Measurements from ENCODE around the gene HNRNPUL1.

Gene HNRNPUL1

GRCh38 chr19:41249707-41250423, 14.3 kb upstream of the HNRNPUL1 start:
- TF ChIP-seq REST (IDR thresholded peaks at IDR 0.05; ENCODE audit: insufficient read depth in 1 of 2, low read depth in 2 of 2, low read length in 2 of 2) (no peak), POLR2AphosphoS5 (IDR thresholded peaks at IDR 0.05; ENCODE audit: low read depth, low read length) (no peak), SIN3A (IDR thresholded peaks at IDR 0.05; ENCODE audit: borderline replicate concordance, insufficient read depth, low read length) (no peak), FOXP2 (optimal IDR thresholded peaks at IDR 0.05; ENCODE audit: borderline replicate concordance, extremely low read depth, extremely low read length, insufficient read depth) (no peak), TAF1 (IDR thresholded peaks at IDR 0.05; ENCODE audit: borderline replicate concordance, insufficient read depth, low read length) (no peak)

- no peak for TF ChIP-seq REST (IDR thresholded peaks at IDR 0.05; ENCODE audit: insufficient read depth in 1 of 2, low read depth in 2 of 2, low read length in 2 of 2)
- TF ChIP-seq SIN3A (IDR thresholded peaks at IDR 0.05; ENCODE audit: borderline replicate concordance, insufficient read depth, low read length), result no peak
- TF ChIP-seq POLR2AphosphoS5 (IDR thresholded peaks at IDR 0.05; ENCODE audit: low read depth, low read length), result no peak
- TF ChIP-seq TAF1 (IDR thresholded peaks at IDR 0.05; ENCODE audit: borderline replicate concordance, insufficient read depth, low read length), result no peak
- TF ChIP-seq FOXP2 (optimal IDR thresholded peaks at IDR 0.05; ENCODE audit: borderline replicate concordance, extremely low read depth, extremely low read length, insufficient read depth), result no peak
Observed at GRCh38 chr19:41253660-41254059, 10.5 kb upstream of the HNRNPUL1 start.

GRCh38 chr19:41255171-41255570, 9.0 kb upstream of the HNRNPUL1 start:
- no peak for TF ChIP-seq REST (IDR thresholded peaks at IDR 0.05; ENCODE audit: insufficient read depth in 1 of 2, low read depth in 2 of 2, low read length in 2 of 2)
- no peak for TF ChIP-seq TAF1 (IDR thresholded peaks at IDR 0.05; ENCODE audit: borderline replicate concordance, insufficient read depth, low read length)
- no peak for TF ChIP-seq POLR2AphosphoS5 (IDR thresholded peaks at IDR 0.05; ENCODE audit: low read depth, low read length)
- TF ChIP-seq SIN3A (IDR thresholded peaks at IDR 0.05; ENCODE audit: borderline replicate concordance, insufficient read depth, low read length), result no peak
- TF ChIP-seq FOXP2 (optimal IDR thresholded peaks at IDR 0.05; ENCODE audit: borderline replicate concordance, extremely low read depth, extremely low read length, insufficient read depth), result no peak

GRCh38 chr19:41261474-41262190, 2.5 kb upstream of the HNRNPUL1 start:
- TF ChIP-seq TAF1 (IDR thresholded peaks at IDR 0.05; ENCODE audit: borderline replicate concordance, insufficient read depth, low read length), result no peak
- TF ChIP-seq REST (IDR thresholded peaks at IDR 0.05; ENCODE audit: insufficient read depth in 1 of 2, low read depth in 2 of 2, low read length in 2 of 2), result no peak
- TF ChIP-seq SIN3A (IDR thresholded peaks at IDR 0.05; ENCODE audit: borderline replicate concordance, insufficient read depth, low read length), result no peak
- TF ChIP-seq POLR2AphosphoS5 (IDR thresholded peaks at IDR 0.05; ENCODE audit: low read depth, low read length), result no peak
- TF ChIP-seq FOXP2 (optimal IDR thresholded peaks at IDR 0.05; ENCODE audit: borderline replicate concordance, extremely low read depth, extremely low read length, insufficient read depth), result no peak
